GM20431 (cell line): ENCODE data around the gene TENT4B.

Source experiments
- in situ Hi-C: fragments of 300-500 bp; cut with MseI, MboI; formaldehyde crosslinking; loops from one replicate; pipeline ENCODE4 v1.15.0; 2020; ENCODE audit warnings: low sequenced_read_pairs; ENCODE audit not compliant: unreplicated experiment

TENT4B gene

GRCh38 chr16:50192386-50193050 is 39.4 kb downstream of the TENT4B start:
- in situ Hi-C loops = no loop called here

- in situ Hi-C loops = no loop called here
These were observed 40.5 kb downstream of the TENT4B start for GRCh38 chr16:50193594-50193993.

GRCh38 chr16:50195276-50195675 is 42.2 kb downstream of the TENT4B start:
- in situ Hi-C loops = no loop called here

- in situ Hi-C loops = no loop called here
These were observed 42.6 kb downstream of the TENT4B start for GRCh38 chr16:50195756-50196155.

- in situ Hi-C loops = no loop called here
These were observed 44.5 kb downstream of the TENT4B start for GRCh38 chr16:50197582-50197981.

- in situ Hi-C loops = no loop called here
These were observed 45.8 kb downstream of the TENT4B start for GRCh38 chr16:50198802-50199403.

GRCh38 chr16:50201787-50202186 is 48.7 kb downstream of the TENT4B start:
- in situ Hi-C loops = loop anchor here (10.0 kb wide), 1 partner anchor 47 kb away; the partner anchor contains the start of gene TENT4B

GRCh38 chr16:50202926-50203624 is 50.0 kb downstream of the TENT4B start:
- in situ Hi-C loops = loop anchor here (10.0 kb wide), 1 partner anchor 48 kb away; the partner anchor contains the start of gene TENT4B

- in situ Hi-C loops = loop anchor here (10.0 kb wide), 1 partner anchor 49 kb away; the partner anchor contains the start of gene TENT4B
These were observed 50.6 kb downstream of the TENT4B start for GRCh38 chr16:50203681-50204080.

GRCh38 chr16:50204453-50205108 is 51.5 kb downstream of the TENT4B start:
- in situ Hi-C loops = loop anchor here (10.0 kb wide), 1 partner anchor 50 kb away; the partner anchor contains the start of gene TENT4B

GRCh38 chr16:50207652-50208051 is 54.5 kb downstream of the TENT4B start:
- in situ Hi-C loops = loop anchor here (10.0 kb wide), 1 partner anchor 53 kb away; the partner anchor contains the start of gene TENT4B

- in situ Hi-C loops = loop anchor here (10.0 kb wide), 1 partner anchor 54 kb away; the partner anchor contains the start of gene TENT4B
These were observed 55.4 kb downstream of the TENT4B start for GRCh38 chr16:50208460-50208931.

- in situ Hi-C loops = loop anchor here (10.0 kb wide), 1 partner anchor 55 kb away; the partner anchor contains the start of gene TENT4B
These were observed 56.6 kb downstream of the TENT4B start for GRCh38 chr16:50209546-50210265.

- in situ Hi-C loops = no loop called here
These were observed 57.3 kb downstream of the TENT4B start for GRCh38 chr16:50210266-50211038.

GRCh38 chr16:50213939-50214519 is 60.9 kb downstream of the TENT4B start:
- in situ Hi-C loops = no loop called here

GRCh38 chr16:50215680-50216079 is 62.6 kb downstream of the TENT4B start:
- in situ Hi-C loops = no loop called here

GRCh38 chr16:50216231-50216630 is 63.1 kb downstream of the TENT4B start:
- in situ Hi-C loops = no loop called here

- in situ Hi-C loops = no loop called here
These were observed 66.4 kb downstream of the TENT4B start for GRCh38 chr16:50219402-50219975.
